Ovary (tissue), 9 donors: ENCODE measurements around the gene GABBR1. TPM values are rescaled to one million over a fixed set of nuclear protein-coding genes. Genes with fewer than 3 reads are reported as not detected.

Experiments
- DNase-seq, 5 donors: peaks; one replicate each; pipeline ENCODE4 v3.0.0-alpha.2; 2019 to 2020
- H3K27ac ChIP-seq, 2 donors: fragments of 200-600 bp; one replicate each; pipeline versions ENCODE4 v1.5.1 to v1.8.0; 2019 to 2022
- H3K27me3 ChIP-seq: fragments of 200-600 bp; one replicate; pipeline ENCODE4 v1.8.0; 2022
- H3K36me3 ChIP-seq: fragments of 200-600 bp; sonication (generic); one replicate; pipeline ENCODE4 v1.5.1; 2019
- H3K4me1 ChIP-seq: one replicate; pipeline ENCODE4 v1.8.1; 2013; ENCODE audit warnings: mild to moderate bottlenecking, moderate library complexity; ENCODE audit not compliant: insufficient read depth
- H3K4me3 ChIP-seq: fragments of 200-600 bp; sonication (generic); one replicate; pipeline ENCODE4 v1.5.1; 2017
- H3K9me3 ChIP-seq, 2 donors: fragments of 200-600 bp in 1 of 2; sonication (generic) in 1 of 2; one replicate each; pipeline versions ENCODE4 v1.5.1 to v1.8.1; 2013 to 2019; ENCODE audit warnings: mild to moderate bottlenecking in 1 of 2, moderate library complexity in 1 of 2
- CTCF ChIP-seq, 3 donors: fragments of 450-650 bp in 2 of 3; fragments of 200-600 bp in 1 of 3; IDR thresholded peaks; one replicate each; pipeline versions ENCODE4 v1.5.1 to v1.8.0; 2016 to 2022; ENCODE audit warnings: antibody characterized with exemption in 3 of 3, mild to moderate bottlenecking in 1 of 3
- EP300 ChIP-seq: sonication (generic); formaldehyde crosslinking; IDR thresholded peaks from one replicate; pipeline ENCODE4 v1.6.1; 2017; ENCODE audit warnings: antibody characterized with exemption
- POLR2A ChIP-seq: fragments of 450-650 bp; IDR thresholded peaks from one replicate; pipeline ENCODE4 v1.6.1; 2017; ENCODE audit warnings: antibody characterized with exemption, mild to moderate bottlenecking, moderate library complexity
- WGBS, 3 donors: extraction: QIAGEN DNeasy Blood & Tissue Kit in 1 of 3; methylation state at CpG; one replicate each; pipeline versions ENCODE4 v1.1.5 to v1.1.7; 2013 to 2017; 5-methylcytosine and 5-hydroxymethylcytosine counted together
- intact Hi-C, 4 donors: fragments of 100-400 bp; cut with DNase I; formaldehyde crosslinking; loops; one replicate each; pipeline versions ENCODE4 v1.11.0 to v1.15.1; 2022 to 2023
- polyA plus RNA-seq, 2 donors: library from polyadenylated mRNA; stranded (reverse); fragments of 200-250 nt in 1 of 2; fragments of 350-450 nt in 1 of 2; fragmentation: Illumina TruSeq in 1 of 2; extraction: RNeasy Lipid Tissue Mini Kit (QIAGEN cat#74804) in 1 of 2; gene quantifications; one replicate each; pipeline ENCODE4 v1.2.3, GENCODE V29; 2013 to 2014
- total RNA-seq, 7 donors: library from RNA; depleted of rRNA in 2 of 7; stranded (reverse); fragments of >200 nt in 2 of 7; fragmentation: NEBNext Ultra II Directional in 3 of 7; extraction: Animal tissue kit (Norgen Biotek cat#: 25700) in 3 of 7; gene quantifications; one replicate each; pipeline versions ENCODE4 v1.1.0 to v1.2.4, GENCODE V29; 2016 to 2023
- donor health status: DM: no; HTN: no; CAD: no; lungs with moderate emphysema.
- donor health status: DM: no; HTN: no; CAD: no.
- donor health status: Bipolar disorder and iron deficiency.
- donor health status: DM: yes; HTN: yes; CAD: no.
- donor health status: DM: no; HTN: no; CAD: no.
- donor health status: DM: yes; HTN: yes; CAD: no.

GABBR1 gene
- total and polyA plus RNA-seq, 9 donors = 23.0 to 80.0 (median 48.5) TPM

- H3K4me1 ChIP-seq = no peaks in the 10 kb centered on the region
- no peaks in the 10 kb centered on the region for H3K36me3 ChIP-seq
- no peak for DNase-seq
- H3K27me3 ChIP-seq = no peaks in the 10 kb centered on the region
- H3K4me3 ChIP-seq = no peak within 1 kb of the TSS
- TF ChIP-seq CTCF (IDR thresholded peaks at IDR 0.05) (no peak), POLR2A (no peak), EP300 (no peak)
- H3K9me3 ChIP-seq = no peaks in the 10 kb centered on the region
- intact Hi-C loops = no loop called here
- no peak within 1 kb of the TSS for H3K27ac ChIP-seq
Observed at GRCh38 chr6:29584821-29585220, 48.2 kb downstream of the GABBR1 start, which contains the start of gene OR2H2. OR2H2 (plus strand) TSS chr6:29585121; CDS start chr6:29587945, 2,824 bp downstream.

GRCh38 chr6:29577544-29577943, 55.4 kb downstream of the GABBR1 start:
- Histone ChIP-seq H3K36me3 (no peaks in the 10 kb centered on the region), H3K9me3 (no peaks in the 10 kb centered on the region), H3K4me3 (no peak overlapping the region), H3K27me3 (no peaks in the 10 kb centered on the region), H3K4me1 (no peaks in the 10 kb centered on the region), H3K27ac (no peak overlapping the region)
- TF ChIP-seq CTCF (IDR thresholded peaks at IDR 0.05) (no peak), POLR2A (no peak), EP300 (no peak)
- WGBS, 3 donors = 59 to 61% (median 60%) methylated on average over 7 of the region's 7 CpGs
- intact Hi-C loops = no loop called here
- DNase-seq = no peak

- Histone ChIP-seq H3K27me3 (no peaks in the 10 kb centered on the region), H3K36me3 (no peaks in the 10 kb centered on the region), H3K27ac (no peak overlapping the region), H3K9me3 (no peaks in the 10 kb centered on the region), H3K4me3 (no peak overlapping the region), H3K4me1 (no peaks in the 10 kb centered on the region)
- no peak for DNase-seq
- TF ChIP-seq CTCF (IDR thresholded peaks at IDR 0.05) (no peak), EP300 (no peak), POLR2A (no peak)
- intact Hi-C loops = no loop called here
Observed at GRCh38 chr6:29576056-29576455, 56.9 kb downstream of the GABBR1 start.

GRCh38 chr6:29567991-29568390, 65.0 kb downstream of the GABBR1 start:
- Histone ChIP-seq H3K36me3 (no peaks in the 10 kb centered on the region), H3K9me3 (no peaks in the 10 kb centered on the region), H3K27ac (no peak overlapping the region), H3K4me1 (no peaks in the 10 kb centered on the region), H3K27me3 (no peaks in the 10 kb centered on the region), H3K4me3 (no peak overlapping the region)
- intact Hi-C loops = no loop called here
- WGBS, 3 donors = 40 to 50% (median 45%) methylated on average over 5 of the region's 5 CpGs
- DNase-seq = no peak
- no peak for TF ChIP-seq POLR2A
- no peak for TF ChIP-seq EP300
- no peak for TF ChIP-seq CTCF (IDR thresholded peaks at IDR 0.05)

- Histone ChIP-seq H3K4me1 (no peaks in the 10 kb centered on the region), H3K9me3 (no peaks in the 10 kb centered on the region), H3K4me3 (no peak overlapping the region), H3K27ac (no peak overlapping the region), H3K27me3 (no peaks in the 10 kb centered on the region), H3K36me3 (no peaks in the 10 kb centered on the region)
- TF ChIP-seq POLR2A (no peak), CTCF (IDR thresholded peaks at IDR 0.05) (no peak), EP300 (no peak)
- intact Hi-C loops = no loop called here
- 28 to 45% (median 32%) methylated on average over 2 of the region's 2 CpGs for WGBS, 3 donors
- no peak for DNase-seq
Observed at GRCh38 chr6:29567541-29567940, 65.4 kb downstream of the GABBR1 start.
